CD4-positive, alpha-beta T cell treated with Interleukin-6 for 4 hours (primary cell): Measurements from ENCODE around the gene GPATCH8.
"Not testable (repeated sequence)": the region's sequence is repeated elsewhere in the genome, so short reads cannot be mapped to it uniquely, and the experiment has no call there.

Experiments used
- DNase-seq: peaks from one replicate; pipeline ENCODE4 v3.0.0-alpha.2; 2020; ENCODE audit warnings: mixed read lengths

Gene GPATCH8

GRCh38 chr17:44527102-44527501 is 23.9 kb upstream of the GPATCH8 start:
- no peak for DNase-seq

GRCh38 chr17:44523672-44523972 is 20.4 kb upstream of the GPATCH8 start:
- no peak for DNase-seq

DNA sequence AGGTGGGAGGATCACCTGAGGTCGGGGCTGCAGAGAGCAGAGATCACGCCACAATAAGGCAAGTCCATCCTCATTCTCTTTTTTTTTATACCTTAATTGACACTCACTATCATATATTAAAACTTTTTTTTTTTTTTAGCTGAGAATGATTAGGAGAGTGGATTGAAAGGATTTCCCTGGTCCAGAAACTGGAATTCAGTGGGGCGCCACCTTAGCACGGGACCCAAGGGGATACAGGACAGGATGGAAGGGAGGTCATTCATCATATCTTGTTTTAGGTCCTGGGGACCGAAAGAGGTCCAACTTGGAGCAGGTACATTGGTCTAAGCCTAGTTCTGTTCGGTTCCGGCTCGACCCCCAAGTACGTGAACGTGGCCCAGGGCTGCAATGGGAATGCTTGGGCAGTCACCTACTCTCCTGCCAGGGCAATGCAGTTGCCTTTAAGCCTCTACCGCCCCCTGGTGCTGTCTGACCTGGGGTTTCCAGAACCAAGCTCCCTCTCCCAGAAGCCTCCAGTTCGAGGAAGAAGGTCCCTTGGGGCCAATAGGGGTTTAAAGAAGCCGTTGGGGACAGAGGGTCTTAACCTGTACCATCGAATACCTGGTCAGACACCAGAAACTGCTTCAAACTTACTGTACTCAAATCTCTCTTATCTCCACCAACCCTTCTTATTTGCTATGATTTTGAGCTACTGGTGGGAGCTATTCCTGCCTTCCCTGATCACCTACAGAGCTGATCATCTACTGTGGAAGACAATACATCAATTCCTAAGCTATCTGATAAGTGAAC is 19.9 kb upstream of the GPATCH8 start:
- peak; percentile 51 for DNase-seq

- DNase-seq, result no peak
These were observed 14.8 kb upstream of the GPATCH8 start for GRCh38 chr17:44518032-44518431.

DNA sequence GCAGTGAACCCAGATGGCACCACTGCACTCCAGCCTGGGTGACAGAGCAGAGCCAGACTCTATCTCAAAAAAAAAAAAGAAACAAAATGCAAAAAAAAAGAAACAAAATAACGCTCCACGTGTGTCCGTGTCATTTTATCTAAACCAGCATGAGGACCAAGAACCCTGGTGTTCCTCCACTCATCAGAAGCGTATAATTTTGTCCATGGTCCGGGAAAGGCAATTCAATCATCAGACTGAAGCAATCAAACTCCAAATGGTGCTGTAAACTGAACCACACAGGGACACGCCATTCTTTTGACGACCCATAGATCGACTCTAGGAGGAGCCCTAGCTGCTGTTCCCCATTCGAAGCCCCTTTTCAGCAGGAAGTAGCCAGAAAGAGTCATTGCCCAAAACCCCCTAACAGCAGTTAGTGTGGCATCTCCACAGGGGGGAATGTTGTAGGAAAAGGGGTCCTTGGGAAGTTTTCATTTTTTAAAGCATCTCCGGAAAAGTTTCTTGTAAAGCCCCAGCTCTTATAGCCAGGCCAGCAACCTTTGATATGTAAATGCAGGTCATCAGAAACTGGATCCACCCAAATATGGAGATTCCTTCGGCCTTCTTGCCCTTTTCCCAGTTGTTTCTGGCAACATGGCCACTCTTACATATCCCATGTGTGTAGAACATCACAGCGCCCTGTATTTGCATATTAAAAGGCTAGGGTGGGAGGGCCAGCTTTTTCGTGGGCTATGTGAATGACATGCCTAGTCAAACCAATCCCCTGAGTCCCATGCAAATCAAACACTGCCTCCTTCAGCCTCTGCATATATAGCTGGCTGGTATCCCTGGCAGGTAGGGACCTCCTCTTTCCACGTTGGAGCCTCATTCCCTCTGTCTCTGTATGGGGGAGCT is 8.3 kb upstream of the GPATCH8 start:
- not testable (repeated sequence) for DNase-seq

GRCh38 chr17:44506939-44507604 is 3.9 kb upstream of the GPATCH8 start:
- not testable (repeated sequence) for DNase-seq

- no peak for DNase-seq
These were observed 534 bp downstream of the GPATCH8 start for GRCh38 chr17:44502598-44503146.

DNA sequence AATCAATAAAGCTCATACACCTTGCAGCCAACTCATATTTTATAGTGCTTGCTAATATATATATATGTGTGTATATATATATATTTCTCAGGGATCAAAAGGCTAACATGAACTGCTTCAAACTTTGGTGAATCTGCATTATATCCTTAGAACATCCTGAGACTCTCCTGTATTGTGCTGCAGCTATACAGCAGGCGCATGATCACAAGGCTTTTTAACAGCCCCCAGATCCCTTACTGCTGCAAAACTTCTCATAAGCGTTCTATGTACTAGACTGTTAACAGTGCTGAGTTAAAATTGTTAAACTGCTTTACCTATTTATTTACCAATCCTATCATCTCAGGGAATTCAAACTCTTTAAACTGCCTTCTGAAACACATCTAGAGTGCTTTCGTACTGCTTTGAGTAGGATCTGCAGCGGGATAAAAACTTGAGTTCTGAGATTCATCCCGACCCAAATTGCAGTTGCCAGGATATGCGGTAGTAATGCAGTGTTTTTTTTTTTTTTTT is 1.3 kb downstream of the GPATCH8 start:
- no peak for DNase-seq

DNA sequence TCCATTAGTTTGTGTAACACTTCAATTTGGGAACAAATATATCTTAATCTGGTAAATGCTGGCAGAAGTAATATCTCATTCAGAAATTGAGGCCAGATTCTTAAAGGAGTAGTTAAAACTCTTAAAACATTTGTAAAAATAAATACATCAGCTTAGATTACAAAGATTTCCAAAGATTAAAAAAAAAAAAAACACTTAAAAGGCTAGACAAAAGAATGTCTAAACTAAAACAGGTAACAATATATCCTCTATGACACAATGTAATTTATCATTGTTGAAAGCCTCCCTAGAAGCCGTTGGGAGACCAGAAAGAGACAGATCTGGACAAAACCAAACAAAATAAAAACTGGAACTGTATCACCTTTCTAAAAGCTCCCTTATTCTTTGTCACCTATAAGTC is 3.5 kb downstream of the GPATCH8 start:
- DNase-seq, result no peak

DNA sequence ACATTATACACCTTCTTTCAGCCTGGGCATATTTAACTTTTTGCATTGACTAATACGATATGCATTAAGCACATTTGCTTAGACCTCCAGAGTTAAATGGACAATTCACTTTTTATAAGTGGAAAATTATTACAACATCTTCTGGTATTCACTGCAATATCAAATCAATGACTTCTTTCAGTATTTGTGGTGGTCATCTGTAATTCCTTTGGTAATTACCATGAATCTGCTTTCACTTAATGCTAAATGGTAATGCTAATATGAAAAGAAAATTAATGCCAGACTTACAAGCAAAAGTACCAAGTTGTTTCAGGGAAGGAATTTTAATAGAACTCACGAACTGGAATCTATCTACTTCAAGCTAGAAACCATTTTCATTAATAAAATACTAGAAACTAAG is 6.4 kb downstream of the GPATCH8 start:
- no peak for DNase-seq

GRCh38 chr17:44493339-44493738 is 9.9 kb downstream of the GPATCH8 start:
- no peak for DNase-seq

DNA sequence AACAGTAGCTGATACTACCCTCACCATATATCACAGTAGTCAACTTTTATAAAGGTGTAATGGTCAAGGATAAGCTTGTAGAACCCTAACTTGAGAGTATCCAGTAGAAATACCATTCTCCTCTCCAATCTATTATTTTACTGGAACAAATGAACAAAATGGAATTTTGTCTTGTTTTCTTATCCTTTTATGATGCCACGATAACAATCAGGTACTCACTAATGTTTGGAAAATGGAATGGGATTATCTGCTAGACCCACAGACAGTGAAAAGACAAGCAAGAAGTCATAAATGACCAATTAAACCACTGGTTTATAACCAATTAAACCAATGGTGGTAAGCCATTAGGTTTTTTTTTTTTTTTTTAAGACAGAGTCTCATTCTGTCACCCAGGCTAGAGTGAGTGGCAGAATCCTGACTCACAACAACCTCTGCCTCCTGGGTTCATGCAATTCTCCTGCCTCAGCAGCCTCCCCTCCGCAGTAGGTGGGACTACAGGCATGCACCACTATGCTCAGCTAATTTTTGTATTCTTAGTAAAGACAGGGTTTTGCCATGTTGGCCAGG is 10.4 kb downstream of the GPATCH8 start:
- DNase-seq, result no peak

GRCh38 chr17:44489581-44489980 is 13.6 kb downstream of the GPATCH8 start:
- no peak for DNase-seq

GRCh38 chr17:44487170-44487569 is 16.0 kb downstream of the GPATCH8 start:
- no peak for DNase-seq

DNA sequence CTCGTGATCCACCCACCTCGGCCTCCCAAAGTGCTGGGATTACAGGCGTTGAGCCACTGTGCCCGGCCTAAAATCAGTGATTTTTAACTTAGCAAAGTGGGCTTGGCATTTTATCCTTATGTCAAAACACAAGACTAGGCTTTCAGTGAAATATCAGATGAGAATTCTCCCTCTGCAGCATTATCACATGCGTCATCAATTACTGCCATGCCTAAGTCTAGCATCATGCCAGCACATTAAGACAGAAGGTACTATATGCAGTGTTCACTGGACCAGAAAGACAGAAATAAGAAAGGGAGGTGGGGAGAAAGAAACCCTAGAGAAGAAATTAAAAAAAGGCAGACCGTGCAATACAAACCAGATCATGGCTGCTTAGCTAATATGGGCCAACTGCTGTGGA is 29.8 kb downstream of the GPATCH8 start:
- DNase-seq, result no peak

DNA sequence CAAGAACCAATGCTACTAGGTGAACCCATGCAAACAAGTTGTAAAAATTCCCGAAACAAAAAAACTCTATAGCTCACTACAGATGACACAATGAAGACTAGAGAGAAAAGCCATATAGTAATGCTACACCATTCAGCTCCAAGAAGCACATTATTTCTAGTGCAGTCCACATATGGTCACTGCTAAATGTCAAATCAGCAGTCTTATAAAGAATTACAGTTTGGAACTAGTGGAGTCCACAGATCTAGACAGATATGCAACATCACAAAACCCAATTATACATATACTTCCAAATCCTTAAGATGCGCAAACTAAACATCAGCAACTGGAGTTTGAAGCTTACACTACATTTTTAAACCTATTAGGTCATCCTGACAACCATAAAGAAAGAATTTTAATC is 33.5 kb downstream of the GPATCH8 start:
- DNase-seq, result no peak

GRCh38 chr17:44467108-44467507 is 36.1 kb downstream of the GPATCH8 start:
- DNase-seq, result no peak

- no peak for DNase-seq
These were observed 36.9 kb downstream of the GPATCH8 start for GRCh38 chr17:44466339-44466738.

DNA sequence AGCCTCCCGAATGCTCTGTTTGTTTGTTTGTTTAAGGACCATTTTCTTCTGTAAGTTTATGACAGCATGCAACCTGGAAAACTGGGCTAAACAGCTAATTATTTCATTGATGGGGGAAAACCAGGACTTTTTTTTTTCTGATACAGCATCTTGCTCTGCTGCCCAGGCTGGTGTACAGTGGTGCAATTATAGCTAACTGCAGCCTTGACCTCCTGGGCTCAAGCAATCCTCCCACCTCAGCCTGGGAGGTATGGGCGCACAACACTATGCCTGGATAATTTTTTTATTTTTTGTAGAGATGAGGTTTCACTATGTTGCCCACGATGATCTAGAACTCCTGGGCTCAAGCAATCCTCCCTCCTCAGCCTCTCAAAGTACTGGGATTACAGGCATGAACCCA is 37.3 kb downstream of the GPATCH8 start:
- DNase-seq, result no peak

- DNase-seq, result no peak
These were observed 37.9 kb downstream of the GPATCH8 start for GRCh38 chr17:44465276-44465675.

DNA sequence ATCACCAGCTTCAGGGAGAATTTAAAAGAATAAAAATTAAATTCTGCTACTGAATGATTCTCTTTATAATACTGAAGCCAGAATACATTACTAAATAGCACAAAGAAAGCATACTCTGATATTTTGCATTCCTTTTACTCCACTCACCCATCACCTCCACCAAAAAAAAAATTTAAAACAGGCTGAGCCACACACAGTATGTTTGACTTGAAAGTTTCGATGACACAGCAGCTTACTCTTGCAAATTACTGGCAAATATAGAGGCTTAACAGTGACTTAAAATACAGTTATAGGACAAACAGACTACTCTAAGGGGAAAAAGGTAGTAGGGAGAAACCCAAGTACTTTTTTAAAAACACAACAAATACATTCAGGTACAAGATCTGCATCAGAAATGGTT is 39.2 kb downstream of the GPATCH8 start:
- DNase-seq, result no peak

GRCh38 chr17:44451832-44452231 is 51.4 kb downstream of the GPATCH8 start:
- DNase-seq, result no peak
